Mammary microvascular endothelial cell (primary cell): ENCODE results near the gene TTYH1. TPM values are rescaled to one million over a fixed set of nuclear protein-coding genes. Genes with fewer than 3 reads are reported as not detected.

Source experiments
- total RNA-seq: library from RNA; depleted of rRNA; stranded (reverse); fragments of >200 nt; gene quantifications from 2 replicates; pipeline ENCODE4 v1.2.3, GENCODE V29; 2015

The TTYH1 gene
- not detected in 2 replicates for total RNA-seq

GRCh38 chr19:54415208-54415900 is at the start of gene TTYH1:
Gene TTYH1 (plus strand): TSS chr19:54415464. CDS start chr19:54415553, 89 bp downstream.

GRCh38 chr19:54448774-54449700 is 33.8 kb downstream of the TTYH1 start, which contains the start of gene LENG8:
Gene LENG8 (plus strand): TSS chr19:54449199. CDS start chr19:54451345, 2,146 bp downstream.

GRCh38 chr19:54463531-54464043 is 48.3 kb downstream of the TTYH1 start, which contains the start of gene LENG9:
Gene LENG9 (minus strand): TSS chr19:54463778. CDS start chr19:54463526, 252 bp downstream.

GRCh38 chr19:54473071-54473891 is 58.0 kb downstream of the TTYH1 start, which contains the start of gene CDC42EP5:
Gene CDC42EP5 (minus strand): TSS chr19:54473296. CDS start chr19:54465547, 7,749 bp downstream.

Other genes starting within 250 kb of the TTYH1 start
- not detected in 2 replicates for gene TMC4, start 242.3 kb upstream of the TTYH1 start, total RNA-seq
- 176 and 214 TPM in 2 replicates for gene MBOAT7, start 225.9 kb upstream of the TTYH1 start, total RNA-seq
- gene TSEN34, start 224.2 kb upstream of the TTYH1 start, total RNA-seq, result 92.1 and 103 TPM in 2 replicates
- 2,166 and 2,183 TPM in 2 replicates for gene RPS9, start 214.6 kb upstream of the TTYH1 start, total RNA-seq
- gene LILRB3, start 192.5 kb upstream of the TTYH1 start, total RNA-seq, result not detected in 2 replicates
- not detected in 2 replicates for gene LILRA6, start 172.7 kb upstream of the TTYH1 start, total RNA-seq
- not detected in 2 replicates for gene LILRB5, start 158.2 kb upstream of the TTYH1 start, total RNA-seq
- gene LILRB2, start 134.4 kb upstream of the TTYH1 start, total RNA-seq, result not detected in 2 replicates
- gene LILRA5, start 102.3 kb upstream of the TTYH1 start, total RNA-seq, result not detected in 2 replicates
- not detected in 2 replicates for gene LILRA4, start 76.3 kb upstream of the TTYH1 start, total RNA-seq
- not detected in 2 replicates for gene LAIR1, start 50.5 kb upstream of the TTYH1 start, total RNA-seq
- 21.1 and 33.3 TPM in 2 replicates for gene LENG8, start 33.7 kb downstream of the TTYH1 start, total RNA-seq
- gene LENG9, start 48.3 kb downstream of the TTYH1 start, total RNA-seq, result 2.9 and 6.0 TPM in 2 replicates
- 46.9 and 49.0 TPM in 2 replicates for gene CDC42EP5, start 57.8 kb downstream of the TTYH1 start, total RNA-seq
- gene LAIR2, start 87.4 kb downstream of the TTYH1 start, total RNA-seq, result not detected in 2 replicates
- gene LILRA2, start 158.3 kb downstream of the TTYH1 start, total RNA-seq, result not detected in 2 replicates
- gene LILRA1, start 178.2 kb downstream of the TTYH1 start, total RNA-seq, result not detected in 2 replicates
- not detected in 2 replicates for gene LILRB1, start 215.0 kb downstream of the TTYH1 start, total RNA-seq
- not detected in 2 replicates for gene LILRB4, start 247.5 kb downstream of the TTYH1 start, total RNA-seq